SK-N-SH treated with all-trans-retinoic acid at 6 μM for 48 hours (cell line): ENCODE data around the gene TMTC2.
A peak's percentile ranks its signal among the peaks of the same experiment; 100 is the strongest.

ENCODE experiments used
- ATAC-seq: fragments of 200-7000 bp; cut with Tn5 transposase; 3 replicates; pipeline ENCODE4 v1.9.1; 2020; ENCODE audit warnings: mild to moderate bottlenecking, moderate library complexity
- BACH2 ChIP-seq: fragments of 250-450 bp; sonication (Bioruptor Pico); IDR thresholded peaks from 2 replicates; pipeline ENCODE4 v1.9.0; 2021; ENCODE audit warnings: mild to moderate bottlenecking, borderline replicate concordance
- CSDC2 ChIP-seq: fragments of 250-450 bp; sonication (Bioruptor Pico); IDR thresholded peaks from 2 replicates; pipeline ENCODE4 v1.5.0; 2020; ENCODE audit warnings: mild to moderate bottlenecking, moderate library complexity
- CSRNP3 ChIP-seq: fragments of 250-450 bp; sonication (Bioruptor Pico); IDR thresholded peaks from 2 replicates; pipeline ENCODE4 v1.5.1; 2021; ENCODE audit warnings: mild to moderate bottlenecking, moderate library complexity
- GLIS3 ChIP-seq: fragments of 250-450 bp; sonication (Bioruptor Pico); IDR thresholded peaks from 2 replicates; pipeline ENCODE4 v1.5.0; 2020; ENCODE audit warnings: mild to moderate bottlenecking, moderate library complexity
- ISL1 ChIP-seq: fragments of 250-450 bp; sonication (Bioruptor Pico); IDR thresholded peaks from 2 replicates; pipeline ENCODE4 v2.1.2; 2022; ENCODE audit warnings: mild to moderate bottlenecking, moderate library complexity
- PATZ1 ChIP-seq: fragments of 250-450 bp; sonication (Bioruptor Pico); IDR thresholded peaks from 2 replicates; pipeline ENCODE4 v1.8.0; 2020; ENCODE audit warnings: mild to moderate bottlenecking, moderate library complexity, borderline replicate concordance
- PPARA ChIP-seq: fragments of 250-450 bp; sonication (Bioruptor Pico); IDR thresholded peaks from 2 replicates; pipeline ENCODE4 v1.5.0; 2020; ENCODE audit warnings: mild to moderate bottlenecking, borderline replicate concordance
- RARB ChIP-seq: fragments of 250-450 bp; sonication (Bioruptor Pico); IDR thresholded peaks from 2 replicates; pipeline ENCODE4 v1.8.0; 2021; ENCODE audit warnings: mild to moderate bottlenecking, moderate library complexity
- SNAI2 ChIP-seq: fragments of 250-450 bp; sonication (Bioruptor Pico); IDR thresholded peaks from 2 replicates; pipeline ENCODE4 v1.5.0; 2020; ENCODE audit warnings: mild to moderate bottlenecking, moderate library complexity
- TOX ChIP-seq: fragments of 250-450 bp; sonication (Bioruptor Pico); IDR thresholded peaks from 2 replicates; pipeline ENCODE4 v1.8.0; 2021; ENCODE audit warnings: mild to moderate bottlenecking, moderate library complexity, borderline replicate concordance
- ZC3H10 ChIP-seq: fragments of 250-450 bp; sonication (Bioruptor Pico); IDR thresholded peaks from 2 replicates; pipeline ENCODE4 v1.5.1; 2021; ENCODE audit warnings: mild to moderate bottlenecking, moderate library complexity
- ZNF70 ChIP-seq: fragments of 450-650 bp; formaldehyde crosslinking; IDR thresholded peaks from 2 replicates; pipeline ENCODE4 v1.5.0; 2020; ENCODE audit warnings: mild to moderate bottlenecking, moderate library complexity
- ZNF8 ChIP-seq: fragments of 450-650 bp; formaldehyde crosslinking; IDR thresholded peaks from 2 replicates; pipeline ENCODE4 v1.5.0; 2020; ENCODE audit warnings: mild to moderate bottlenecking, moderate library complexity
- TF ChIP-seq, protein P1 (sequence below): fragments of 250-450 bp; sonication (Bioruptor Pico); IDR thresholded peaks from 2 replicates; pipeline ENCODE4 v1.8.0; 2021; ENCODE audit warnings: low read depth, mild to moderate bottlenecking, moderate library complexity, borderline replicate concordance
- TF ChIP-seq, protein P2 (sequence below): fragments of 250-450 bp; sonication (Bioruptor Pico); IDR thresholded peaks from 2 replicates; pipeline ENCODE4 v1.5.0; 2020; ENCODE audit warnings: mild to moderate bottlenecking, moderate library complexity
- TF ChIP-seq, protein P3 (sequence below): fragments of 250-450 bp; sonication (Bioruptor Pico); IDR thresholded peaks from 2 replicates; pipeline ENCODE4 v1.5.1; 2020; ENCODE audit warnings: low read depth, mild to moderate bottlenecking, moderate library complexity

TMTC2 gene

GRCh38 chr12:82866946-82867345, 180.2 kb downstream of the TMTC2 start (continued):
- TF ChIP-seq, protein P1, sequence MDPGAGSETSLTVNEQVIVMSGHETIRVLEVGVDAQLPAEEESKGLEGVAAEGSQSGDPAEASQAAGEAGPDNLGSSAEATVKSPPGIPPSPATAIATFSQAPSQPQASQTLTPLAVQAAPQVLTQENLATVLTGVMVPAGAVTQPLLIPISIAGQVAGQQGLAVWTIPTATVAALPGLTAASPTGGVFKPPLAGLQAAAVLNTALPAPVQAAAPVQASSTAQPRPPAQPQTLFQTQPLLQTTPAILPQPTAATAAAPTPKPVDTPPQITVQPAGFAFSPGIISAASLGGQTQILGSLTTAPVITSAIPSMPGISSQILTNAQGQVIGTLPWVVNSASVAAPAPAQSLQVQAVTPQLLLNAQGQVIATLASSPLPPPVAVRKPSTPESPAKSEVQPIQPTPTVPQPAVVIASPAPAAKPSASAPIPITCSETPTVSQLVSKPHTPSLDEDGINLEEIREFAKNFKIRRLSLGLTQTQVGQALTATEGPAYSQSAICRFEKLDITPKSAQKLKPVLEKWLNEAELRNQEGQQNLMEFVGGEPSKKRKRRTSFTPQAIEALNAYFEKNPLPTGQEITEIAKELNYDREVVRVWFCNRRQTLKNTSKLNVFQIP (CRISPR knock-in tag), result no peak
- TF ChIP-seq, protein P2, sequence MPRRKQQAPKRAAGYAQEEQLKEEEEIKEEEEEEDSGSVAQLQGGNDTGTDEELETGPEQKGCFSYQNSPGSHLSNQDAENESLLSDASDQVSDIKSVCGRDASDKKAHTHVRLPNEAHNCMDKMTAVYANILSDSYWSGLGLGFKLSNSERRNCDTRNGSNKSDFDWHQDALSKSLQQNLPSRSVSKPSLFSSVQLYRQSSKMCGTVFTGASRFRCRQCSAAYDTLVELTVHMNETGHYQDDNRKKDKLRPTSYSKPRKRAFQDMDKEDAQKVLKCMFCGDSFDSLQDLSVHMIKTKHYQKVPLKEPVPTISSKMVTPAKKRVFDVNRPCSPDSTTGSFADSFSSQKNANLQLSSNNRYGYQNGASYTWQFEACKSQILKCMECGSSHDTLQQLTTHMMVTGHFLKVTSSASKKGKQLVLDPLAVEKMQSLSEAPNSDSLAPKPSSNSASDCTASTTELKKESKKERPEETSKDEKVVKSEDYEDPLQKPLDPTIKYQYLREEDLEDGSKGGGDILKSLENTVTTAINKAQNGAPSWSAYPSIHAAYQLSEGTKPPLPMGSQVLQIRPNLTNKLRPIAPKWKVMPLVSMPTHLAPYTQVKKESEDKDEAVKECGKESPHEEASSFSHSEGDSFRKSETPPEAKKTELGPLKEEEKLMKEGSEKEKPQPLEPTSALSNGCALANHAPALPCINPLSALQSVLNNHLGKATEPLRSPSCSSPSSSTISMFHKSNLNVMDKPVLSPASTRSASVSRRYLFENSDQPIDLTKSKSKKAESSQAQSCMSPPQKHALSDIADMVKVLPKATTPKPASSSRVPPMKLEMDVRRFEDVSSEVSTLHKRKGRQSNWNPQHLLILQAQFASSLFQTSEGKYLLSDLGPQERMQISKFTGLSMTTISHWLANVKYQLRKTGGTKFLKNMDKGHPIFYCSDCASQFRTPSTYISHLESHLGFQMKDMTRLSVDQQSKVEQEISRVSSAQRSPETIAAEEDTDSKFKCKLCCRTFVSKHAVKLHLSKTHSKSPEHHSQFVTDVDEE, result no peak
- TF ChIP-seq RARB, result no peak
- no peak for TF ChIP-seq ZNF8 (CRISPR knock-in tag)
- no peak for TF ChIP-seq ZNF70 (CRISPR knock-in tag)
- TF ChIP-seq, all 23 proteins: peak for 0

DNA sequence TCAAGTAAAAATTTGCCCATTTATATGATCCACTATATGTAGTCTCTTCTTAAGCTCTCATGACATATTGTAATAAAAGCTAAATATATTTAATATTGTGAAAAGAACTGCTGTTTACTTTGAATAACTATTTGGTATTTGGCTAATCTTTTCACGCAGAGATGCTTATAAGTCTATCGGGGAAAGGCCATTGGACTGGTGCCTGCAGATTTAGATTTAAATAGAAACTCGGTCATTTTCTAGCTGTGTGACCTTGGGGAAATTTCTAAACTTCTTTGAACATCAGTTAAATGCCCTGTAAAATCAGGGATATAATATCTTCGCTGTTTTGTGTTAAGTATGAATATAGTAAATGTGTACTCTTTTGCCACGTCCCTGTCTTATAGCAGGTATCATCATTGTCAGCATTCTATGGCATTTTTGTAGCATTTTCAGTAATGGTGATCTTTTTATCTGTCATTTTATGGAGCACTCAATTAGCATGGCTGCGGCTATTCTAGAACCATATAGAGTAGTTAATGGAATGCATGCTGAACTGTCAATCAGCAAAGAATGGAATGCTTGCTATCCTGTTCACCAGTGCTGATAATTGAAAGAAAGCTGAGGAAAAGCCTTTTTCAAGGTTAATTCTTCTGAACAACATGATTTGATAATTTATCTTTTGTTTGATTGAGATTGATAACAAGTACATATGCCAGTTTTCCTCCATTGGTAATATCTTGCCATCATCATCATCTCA, 181.2 kb downstream of the TMTC2 start:
- 0 out of 2 replicates have a peak, but pooled peaks have one; percentile 19 for TF ChIP-seq ISL1
- TF ChIP-seq, protein P3, sequence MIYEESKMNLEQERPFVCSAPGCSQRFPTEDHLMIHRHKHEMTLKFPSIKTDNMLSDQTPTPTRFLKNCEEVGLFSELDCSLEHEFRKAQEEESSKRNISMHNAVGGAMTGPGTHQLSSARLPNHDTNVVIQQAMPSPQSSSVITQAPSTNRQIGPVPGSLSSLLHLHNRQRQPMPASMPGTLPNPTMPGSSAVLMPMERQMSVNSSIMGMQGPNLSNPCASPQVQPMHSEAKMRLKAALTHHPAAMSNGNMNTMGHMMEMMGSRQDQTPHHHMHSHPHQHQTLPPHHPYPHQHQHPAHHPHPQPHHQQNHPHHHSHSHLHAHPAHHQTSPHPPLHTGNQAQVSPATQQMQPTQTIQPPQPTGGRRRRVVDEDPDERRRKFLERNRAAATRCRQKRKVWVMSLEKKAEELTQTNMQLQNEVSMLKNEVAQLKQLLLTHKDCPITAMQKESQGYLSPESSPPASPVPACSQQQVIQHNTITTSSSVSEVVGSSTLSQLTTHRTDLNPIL, result no peak
- ATAC-seq, result no peak

DNA sequence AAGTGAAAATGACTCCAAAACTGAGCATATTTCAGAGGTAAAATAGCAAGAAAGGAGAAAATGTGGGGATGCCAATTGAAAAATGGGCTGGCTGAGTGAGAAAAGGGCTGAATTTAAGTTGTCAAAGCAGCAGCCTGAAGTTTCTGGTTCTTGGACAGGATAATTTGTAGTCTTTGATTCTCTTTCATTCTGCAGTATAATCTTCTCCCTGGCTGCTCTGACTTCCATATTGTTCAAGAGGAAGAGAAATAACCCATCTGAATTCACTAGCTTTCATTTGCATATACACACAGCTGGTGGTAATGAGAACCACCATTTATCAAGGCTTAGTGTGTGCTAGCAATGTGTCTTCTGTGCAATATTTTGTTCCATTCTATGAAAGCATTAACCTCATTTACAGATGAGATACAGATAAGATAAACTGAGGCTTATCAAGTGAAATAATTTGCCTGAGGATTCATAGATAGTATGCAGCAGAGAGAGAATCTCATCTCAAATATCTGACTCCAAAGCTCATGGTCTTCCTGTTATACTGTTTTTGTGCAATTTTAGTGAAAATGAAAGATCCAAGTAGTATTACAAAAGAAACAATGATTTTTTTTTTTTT, 184.2 kb downstream of the TMTC2 start:
- ATAC-seq, result no peak
- TF ChIP-seq SNAI2 (CRISPR knock-in tag) (no peak), BACH2 (no peak), ZNF8 (CRISPR knock-in tag) (no peak), ZC3H10 (CRISPR knock-in tag) (no peak), PATZ1 (no peak), TOX (CRISPR knock-in tag) (no peak), RARB (no peak), ZNF70 (CRISPR knock-in tag) (no peak)
- TF ChIP-seq, protein P3, result no peak
- TF ChIP-seq, all 23 proteins: peak for 0

DNA sequence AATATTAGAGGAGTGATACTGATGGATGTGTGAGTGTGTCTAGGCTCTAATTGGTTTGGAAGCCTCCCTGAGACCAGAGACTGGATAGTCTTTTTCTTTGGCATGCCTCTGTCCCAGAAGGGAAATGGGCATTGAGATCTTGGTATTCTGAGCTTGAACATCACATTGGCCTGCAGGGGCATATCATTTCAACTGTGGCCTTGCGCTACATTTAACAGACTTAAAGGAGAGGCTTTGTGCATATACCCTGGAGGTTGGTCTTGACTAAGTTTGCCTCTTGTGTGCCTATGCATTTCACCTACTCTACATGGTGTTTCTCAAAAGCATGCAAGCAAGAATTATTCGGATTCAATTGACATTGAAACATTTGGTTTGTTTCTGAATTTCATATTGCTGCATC, 185.4 kb downstream of the TMTC2 start:
- TF ChIP-seq PPARA (no peak), ZNF8 (CRISPR knock-in tag) (no peak), GLIS3 (CRISPR knock-in tag) (no peak), RARB (no peak), TOX (CRISPR knock-in tag) (no peak), CSDC2 (CRISPR knock-in tag) (no peak), CSRNP3 (no peak), PATZ1 (no peak)
- ATAC-seq, result no peak
